ENCODE measurements around the gene BTBD7. TPM values are rescaled to one million over a fixed set of nuclear protein-coding genes. Genes with fewer than 3 reads are reported as not detected.

Gene BTBD7
- total RNA-seq, 1 donor from 2014 or later = 47.9 TPM

- peak overlapping the region; percentile 70 for H3K27ac Mint-ChIP-seq
- DNase-seq (ENCODE audit: extremely low spot score, unreplicated experiment) = no peak
Measured at GRCh38 chr14:93207468-93208308, 125.1 kb downstream of the BTBD7 start.

GRCh38 chr14:93206793-93207467, 125.9 kb downstream of the BTBD7 start, which contains the start of the genes GON7 and UBR7:
Gene GON7 (minus strand): TSS chr14:93207065. CDS start chr14:93207037, 28 bp downstream.
Gene UBR7 (plus strand): TSS chr14:93207256. CDS start chr14:93207292, 36 bp downstream.
- Mint-ChIP-seq H3K9me3 (no peaks in the 10 kb centered on the region), H3K4me3 (peak within 1 kb of the TSS; percentile 90), H3K27ac (peak within 1 kb of the TSS; percentile 90), H3K27me3 (no peaks in the 10 kb centered on the region), H3K36me3 (no peaks in the 10 kb centered on the region), H3K4me1 (ENCODE audit: unreplicated experiment) (peaks cover 15% of the 10 kb centered on the region)
- TF ChIP-seq, protein P1, sequence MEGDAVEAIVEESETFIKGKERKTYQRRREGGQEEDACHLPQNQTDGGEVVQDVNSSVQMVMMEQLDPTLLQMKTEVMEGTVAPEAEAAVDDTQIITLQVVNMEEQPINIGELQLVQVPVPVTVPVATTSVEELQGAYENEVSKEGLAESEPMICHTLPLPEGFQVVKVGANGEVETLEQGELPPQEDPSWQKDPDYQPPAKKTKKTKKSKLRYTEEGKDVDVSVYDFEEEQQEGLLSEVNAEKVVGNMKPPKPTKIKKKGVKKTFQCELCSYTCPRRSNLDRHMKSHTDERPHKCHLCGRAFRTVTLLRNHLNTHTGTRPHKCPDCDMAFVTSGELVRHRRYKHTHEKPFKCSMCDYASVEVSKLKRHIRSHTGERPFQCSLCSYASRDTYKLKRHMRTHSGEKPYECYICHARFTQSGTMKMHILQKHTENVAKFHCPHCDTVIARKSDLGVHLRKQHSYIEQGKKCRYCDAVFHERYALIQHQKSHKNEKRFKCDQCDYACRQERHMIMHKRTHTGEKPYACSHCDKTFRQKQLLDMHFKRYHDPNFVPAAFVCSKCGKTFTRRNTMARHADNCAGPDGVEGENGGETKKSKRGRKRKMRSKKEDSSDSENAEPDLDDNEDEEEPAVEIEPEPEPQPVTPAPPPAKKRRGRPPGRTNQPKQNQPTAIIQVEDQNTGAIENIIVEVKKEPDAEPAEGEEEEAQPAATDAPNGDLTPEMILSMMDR (conservative IDR thresholded peaks at IDR 0.05) = no peak
- DNase-seq (ENCODE audit: extremely low spot score, unreplicated experiment) = peak; percentile 95

More at GRCh38 chr14:93207468-93208308, 125.1 kb downstream of the BTBD7 start:
- H3K27me3 Mint-ChIP-seq = no peaks in the 10 kb centered on the region
- TF ChIP-seq, protein P1 (conservative IDR thresholded peaks at IDR 0.05) = no peak
- peak overlapping the region; percentile 90 for H3K4me3 Mint-ChIP-seq
- peaks cover 15% of the 10 kb centered on the region for H3K4me1 Mint-ChIP-seq (ENCODE audit: unreplicated experiment)
- no peaks in the 10 kb centered on the region for H3K36me3 Mint-ChIP-seq
- no peaks in the 10 kb centered on the region for H3K9me3 Mint-ChIP-seq

DNA sequence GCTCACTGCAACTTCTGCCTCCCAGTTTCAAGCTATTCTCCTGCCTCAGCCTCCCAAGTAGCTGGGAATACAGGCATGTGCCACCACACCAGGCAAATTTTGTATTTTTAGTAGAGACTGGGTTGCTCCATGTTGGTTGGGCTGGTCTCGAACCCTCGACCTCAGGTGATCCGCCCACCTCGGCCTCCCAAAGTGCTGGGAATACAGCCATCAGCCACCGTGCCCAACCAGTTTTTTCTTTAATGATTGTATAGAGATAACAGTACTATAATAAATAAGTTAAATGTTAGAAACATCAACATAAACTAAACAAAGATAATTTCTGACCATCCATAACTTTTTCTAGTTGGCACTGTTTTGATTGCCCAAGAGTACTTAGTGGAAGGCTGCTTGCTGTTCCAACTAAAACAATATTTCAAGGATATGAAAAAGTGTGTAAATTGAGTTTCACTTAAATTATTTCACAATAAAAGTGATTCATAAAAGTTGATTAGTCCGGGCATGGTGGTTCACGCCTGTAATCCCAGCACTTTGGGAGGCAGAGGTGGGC, 131.6 kb downstream of the BTBD7 start:
- no peaks in the 10 kb centered on the region for H3K4me1 Mint-ChIP-seq (ENCODE audit: unreplicated experiment)
- no peaks in the 10 kb centered on the region for H3K27me3 Mint-ChIP-seq
- no peaks in the 10 kb centered on the region for H3K36me3 Mint-ChIP-seq
- no peak overlapping the region for H3K27ac Mint-ChIP-seq
- no peak for DNase-seq (ENCODE audit: extremely low spot score, unreplicated experiment)
- H3K9me3 Mint-ChIP-seq = no peaks in the 10 kb centered on the region
- no peak overlapping the region for H3K4me3 Mint-ChIP-seq
- TF ChIP-seq, protein P1 (conservative IDR thresholded peaks at IDR 0.05) = no peak

DNA sequence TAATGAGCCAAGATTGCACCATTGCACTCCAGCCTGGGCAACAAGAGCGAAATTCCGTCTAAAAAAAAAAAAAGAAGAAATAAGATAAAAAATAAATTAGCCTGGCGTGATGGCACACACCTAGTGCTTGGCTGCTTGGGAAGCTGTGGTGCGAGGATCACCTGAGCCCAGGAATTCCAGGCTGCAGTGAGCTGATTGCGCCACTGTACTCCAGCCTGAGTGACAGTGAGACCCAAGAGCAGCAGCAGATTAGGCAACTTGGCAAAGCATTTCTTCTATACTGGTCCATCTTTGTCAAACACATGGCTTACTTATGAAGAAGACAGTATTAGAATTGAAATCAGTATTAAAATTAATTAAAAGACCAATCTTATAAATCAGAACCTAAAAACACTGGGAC, 132.3 kb downstream of the BTBD7 start:
- DNase-seq (ENCODE audit: extremely low spot score, unreplicated experiment) = no peak
- TF ChIP-seq, protein P1 (conservative IDR thresholded peaks at IDR 0.05) = no peak
- H3K27me3 Mint-ChIP-seq = no peaks in the 10 kb centered on the region
- no peaks in the 10 kb centered on the region for H3K9me3 Mint-ChIP-seq
- H3K4me1 Mint-ChIP-seq (ENCODE audit: unreplicated experiment) = no peaks in the 10 kb centered on the region
- H3K36me3 Mint-ChIP-seq = no peaks in the 10 kb centered on the region
- H3K27ac Mint-ChIP-seq = no peak overlapping the region
- no peak overlapping the region for H3K4me3 Mint-ChIP-seq

- H3K4me3 Mint-ChIP-seq = no peak overlapping the region
- TF ChIP-seq, protein P1 (conservative IDR thresholded peaks at IDR 0.05) = no peak
- no peaks in the 10 kb centered on the region for H3K4me1 Mint-ChIP-seq (ENCODE audit: unreplicated experiment)
- no peaks in the 10 kb centered on the region for H3K36me3 Mint-ChIP-seq
- DNase-seq (ENCODE audit: extremely low spot score, unreplicated experiment) = no peak
- H3K27ac Mint-ChIP-seq = no peak overlapping the region
- H3K27me3 Mint-ChIP-seq = no peaks in the 10 kb centered on the region
- no peaks in the 10 kb centered on the region for H3K9me3 Mint-ChIP-seq
Measured at GRCh38 chr14:93199031-93199430, 133.8 kb downstream of the BTBD7 start.

Data from type B pancreatic cell (in vitro differentiated cells).